Heart left ventricle (tissue), 16 donors: ENCODE results near the gene C1orf115. TPM values are rescaled to one million over a fixed set of nuclear protein-coding genes. Genes with fewer than 3 reads are reported as not detected.

Experiments
- ATAC-seq, 4 donors: fragments of 200-7000 bp; cut with Tn5 transposase; one replicate each; pipeline ENCODE4 v1.9.1; 2020 to 2022; ENCODE audit warnings: moderate library complexity in 4 of 4, mild to moderate bottlenecking in 3 of 4, moderate number of reproducible peaks in 1 of 4
- DNase-seq, 5 donors: peaks; one replicate each; pipeline ENCODE4 v3.0.0-alpha.2; 2020
- H3K27ac ChIP-seq, 12 donors: fragments of 200-600 bp; sonication (generic) in 4 of 12; one replicate each; pipeline versions ENCODE4 v1.5.0 to v1.8.0; 2016 to 2022; ENCODE audit warnings: mild to moderate bottlenecking in 2 of 12
- H3K27me3 ChIP-seq, 9 donors: fragments of 200-600 bp; sonication (generic) in 2 of 9; one replicate each; pipeline versions ENCODE4 v1.5.1 to v1.8.0; 2016 to 2022; ENCODE audit warnings: mild to moderate bottlenecking in 3 of 9
- H3K36me3 ChIP-seq, 9 donors: fragments of 200-600 bp; sonication (generic) in 2 of 9; one replicate each; pipeline versions ENCODE4 v1.5.0 to v1.8.0; 2018 to 2022; ENCODE audit warnings: mild to moderate bottlenecking in 2 of 9
- H3K4me1 ChIP-seq, 12 donors: fragments of 200-600 bp; sonication (generic) in 4 of 12; one replicate each; pipeline versions ENCODE4 v1.5.0 to v1.8.0; 2016 to 2022; ENCODE audit warnings: mild to moderate bottlenecking in 3 of 12
- H3K4me3 ChIP-seq, 12 donors: fragments of 200-600 bp; sonication (generic) in 4 of 12; one replicate each; pipeline versions ENCODE4 v1.5.0 to v1.8.0; 2017 to 2022; ENCODE audit warnings: mild to moderate bottlenecking in 9 of 12, moderate library complexity in 4 of 12
- H3K9me3 ChIP-seq, 12 donors: fragments of 200-600 bp; sonication (generic) in 4 of 12; one replicate each; pipeline versions ENCODE4 v1.5.0 to v1.8.0; 2016 to 2022; ENCODE audit warnings: mild to moderate bottlenecking in 1 of 12
- CTCF ChIP-seq, 12 donors: fragments of 200-600 bp; sonication (generic) in 4 of 12; IDR thresholded peaks; one replicate each; pipeline versions ENCODE4 v1.5.0 to v1.8.0; 2018 to 2022; ENCODE audit warnings: antibody characterized with exemption in 12 of 12, mild to moderate bottlenecking in 5 of 12
- POLR2A ChIP-seq, 2 donors: fragments of 450-650 bp; IDR thresholded peaks; one replicate each; pipeline ENCODE4 v1.6.1; 2017; ENCODE audit warnings: antibody characterized with exemption in 2 of 2, mild to moderate bottlenecking in 2 of 2, moderate library complexity in 2 of 2
- WGBS, 4 donors: extraction: QIAGEN DNeasy Blood & Tissue Kit in 2 of 4; methylation state at CpG; one replicate each; pipeline versions ENCODE4 v1.1.5 to v1.1.7; 2013 to 2018; 5-methylcytosine and 5-hydroxymethylcytosine counted together
- intact Hi-C, 10 donors: fragments of 100-400 bp; cut with DNase I; formaldehyde crosslinking; loops; one replicate each; pipeline versions ENCODE4 v1.11.1 to v1.14.2; 2022
- polyA plus RNA-seq, 2 donors: library from polyadenylated mRNA; stranded (reverse); fragments of 200-250 nt; gene quantifications; one replicate each; pipeline ENCODE4 v1.2.3, GENCODE V29; 2013
- total RNA-seq, 9 donors: library from RNA; depleted of rRNA in 2 of 9; stranded (reverse); fragments of >200 nt in 2 of 9; fragmentation: NEBNext Ultra II Directional in 3 of 9; extraction: Animal tissue kit (Norgen Biotek cat#: 25700) in 3 of 9; gene quantifications; one replicate each; pipeline versions ENCODE4 v1.1.0 to v1.2.4, GENCODE V29; 2016 to 2023
- donor health status: ischemic (EF 13 %, LVEDD 7.1; RV severe dilation, severe dysfunction).
- donor health status: healthy with polysubstance abuse.
- donor health status: DM: no; HTN: yes; CAD: no.
- donor health status: DM: no; HTN: no; CAD: no.
- donor health status: ischemic (EF 25% LVEDD 6.9; RV normal size, moderate dysfunction).
- donor health status: ischemic (EF 25% LVEDD 5.7; RV mildly dilated, moderate dysfunction).
- donor health status: healthy.
- donor health status: DM: yes; HTN: yes; CAD: no.
- donor health status: ischemic (EF 35%, LVEDD 5.7; RV mildly dilated, moderate dysfunction).
- donor health status: nonischemic (EF 11% LVEDD 7.7; RV severe dilation, severe dysfunction).
- donor health status: DM: yes; HTN: yes; CAD: no.
- donor health status: PGD.
- donor health status: ischemic (EF 29% LVEDD 5.4; RV normal size, mild dysfunction).
- donor health status: nonischemic (EF 23%, LVEDD 6.1; RV moderate dilation, normal function).

The C1orf115 gene
- total and polyA plus RNA-seq, 11 donors: 8.5 to 39.0 (median 16.3) TPM

- Histone ChIP-seq H3K27ac (no peak overlapping the region), H3K4me1 (peaks cover 0 to 37% (median 16%) of the 10 kb centered on the region in 12 donors)
Observed at GRCh38 chr1:220705782-220706181, 15.6 kb downstream of the C1orf115 start.

GRCh38 chr1:220706480-220706879, 16.3 kb downstream of the C1orf115 start:
- intact Hi-C loops: loop anchor here in 1 of 10 donors (1.0 kb wide), 1 partner anchor 16 kb away; no protein-coding TSS in a partner anchor
- H3K4me1 ChIP-seq: peaks cover 0 to 40% (median 13%) of the 10 kb centered on the region in 12 donors
- no peak for TF ChIP-seq CTCF (IDR thresholded peaks at IDR 0.05)
- TF ChIP-seq POLR2A (IDR thresholded peaks at IDR 0.05): no peak
- H3K27me3 ChIP-seq: no peaks in the 10 kb centered on the region
- no peak overlapping the region for H3K4me3 ChIP-seq
- no peak for DNase-seq
- WGBS, 4 donors: 65 to 83% (median 69%) methylated on average over 9 of the region's 9 CpGs
- no peaks in the 10 kb centered on the region for H3K36me3 ChIP-seq
- ATAC-seq: no peak
- no peaks in the 10 kb centered on the region for H3K9me3 ChIP-seq
- peak overlapping the region in 1 of 12 donors; percentile 5 for H3K27ac ChIP-seq

More at GRCh38 chr1:220705782-220706181, 15.6 kb downstream of the C1orf115 start:
- WGBS, 4 donors: 27 to 50% (median 44%) methylated on average over 5 to 7 of the region's 7 CpGs
- no peaks in the 10 kb centered on the region for H3K27me3 ChIP-seq
- intact Hi-C loops: loop anchor here in 1 of 10 donors (1.0 kb wide), 1 partner anchor 17 kb away; no protein-coding TSS in a partner anchor
- H3K36me3 ChIP-seq: no peaks in the 10 kb centered on the region
- H3K9me3 ChIP-seq: no peaks in the 10 kb centered on the region
- no peak overlapping the region for H3K4me3 ChIP-seq
- DNase-seq (no peak), ATAC-seq (no peak)
- TF ChIP-seq POLR2A (IDR thresholded peaks at IDR 0.05) (no peak), CTCF (IDR thresholded peaks at IDR 0.05) (no peak)

- no peak for TF ChIP-seq CTCF (IDR thresholded peaks at IDR 0.05)
- no peak for TF ChIP-seq POLR2A (IDR thresholded peaks at IDR 0.05)
Observed at GRCh38 chr1:220707160-220707559, 17.0 kb downstream of the C1orf115 start.

GRCh38 chr1:220708244-220708643, 18.1 kb downstream of the C1orf115 start:
- TF ChIP-seq POLR2A (IDR thresholded peaks at IDR 0.05): no peak
- TF ChIP-seq CTCF (IDR thresholded peaks at IDR 0.05): no peak
- no peaks in the 10 kb centered on the region for H3K9me3 ChIP-seq
- H3K4me3 ChIP-seq: no peak overlapping the region
- H3K27ac ChIP-seq: no peak overlapping the region
- WGBS, 4 donors: 95 to 98% (median 96%) methylated on average over 4 of the region's 4 CpGs
- DNase-seq: no peak
- intact Hi-C loops: no loop called here
- no peaks in the 10 kb centered on the region for H3K36me3 ChIP-seq
- no peaks in the 10 kb centered on the region for H3K27me3 ChIP-seq
- H3K4me1 ChIP-seq: peaks cover 0 to 34% (median 8%) of the 10 kb centered on the region in 12 donors
- no peak for ATAC-seq

More at GRCh38 chr1:220707160-220707559, 17.0 kb downstream of the C1orf115 start:
- H3K36me3 ChIP-seq: no peaks in the 10 kb centered on the region
- no peak overlapping the region for H3K27ac ChIP-seq
- WGBS, 4 donors: 68 to 92% (median 89%) methylated on average over 9 to 10 of the region's 10 CpGs
- no peaks in the 10 kb centered on the region for H3K9me3 ChIP-seq
- DNase-seq: no peak
- no peak for ATAC-seq
- H3K27me3 ChIP-seq: no peaks in the 10 kb centered on the region
- no peak overlapping the region for H3K4me3 ChIP-seq
- intact Hi-C loops: no loop called here
- H3K4me1 ChIP-seq: peaks cover 0 to 42% (median 14%) of the 10 kb centered on the region in 12 donors
